Trophoblast cell (in vitro differentiated cells and primary cell): ENCODE measurements around the gene CLDN19.
"Not testable (repeated sequence)": the region's sequence is repeated elsewhere in the genome, so short reads cannot be mapped to it uniquely, and the experiment has no call there.

Experiments used
- DNase-seq, 2 donors: peaks; one replicate each; pipeline ENCODE4 v3.0.0-alpha.2; 2016
- H2AFZ ChIP-seq: 2 replicates; pipeline ENCODE4 v1.6.1; 2013; ENCODE audit warnings: low read length, moderate library complexity, mild to moderate bottlenecking; ENCODE audit not compliant: insufficient read depth, poor library complexity
- H2AK5ac ChIP-seq: 2 replicates; pipeline ENCODE4 v1.6.1; 2013; ENCODE audit warnings: mild to moderate bottlenecking, low read length
- H2BK120ac ChIP-seq: 2 replicates; pipeline ENCODE4 v1.6.1; 2013; ENCODE audit warnings: low read length, mild to moderate bottlenecking, moderate library complexity; ENCODE audit not compliant: insufficient read depth, poor library complexity
- H2BK12ac ChIP-seq: 2 replicates; pipeline ENCODE4 v1.6.1; 2013; ENCODE audit warnings: mild to moderate bottlenecking, low read length, moderate library complexity
- H2BK5ac ChIP-seq: 2 replicates; pipeline ENCODE4 v1.6.1; 2013; ENCODE audit warnings: low read length, low read depth, moderate library complexity, mild to moderate bottlenecking; ENCODE audit not compliant: poor library complexity
- H3K14ac ChIP-seq: 2 replicates; pipeline ENCODE4 v1.6.1; 2013; ENCODE audit warnings: mild to moderate bottlenecking, low read length
- H3K18ac ChIP-seq: 2 replicates; pipeline ENCODE4 v1.6.1; 2013; ENCODE audit warnings: mild to moderate bottlenecking, low read length
- H3K23ac ChIP-seq: 2 replicates; pipeline ENCODE4 v1.6.1; 2013; ENCODE audit warnings: low read length
- H3K27ac ChIP-seq: 2 replicates; pipeline ENCODE4 v1.5.1; 2013; ENCODE audit warnings: low read depth, mild to moderate bottlenecking, inconsistent platforms, low read length, moderate library complexity
- H3K27me3 ChIP-seq: 2 replicates; pipeline ENCODE4 v1.6.1; 2013; ENCODE audit warnings: inconsistent platforms, mild to moderate bottlenecking, low read length, moderate library complexity; ENCODE audit not compliant: insufficient read depth
- H3K36me3 ChIP-seq, 2 experiments: 1 replicate in 1 of 2; 2 replicates in 1 of 2; pipeline ENCODE4 v1.6.1; 2013; ENCODE audit warnings: low read length in 2 of 2, mild to moderate bottlenecking in 2 of 2, moderate library complexity in 1 of 2; ENCODE audit not compliant: insufficient read depth in 2 of 2, control insufficient read depth in 1 of 2
- H3K4ac ChIP-seq: 2 replicates; pipeline ENCODE4 v1.6.1; 2013; ENCODE audit warnings: low read depth, mild to moderate bottlenecking, low read length, moderate library complexity
- H3K4me1 ChIP-seq, 2 experiments: 1 replicate in 1 of 2; 2 replicates in 1 of 2; pipeline ENCODE4 v1.6.1; 2013; ENCODE audit warnings: low read length in 2 of 2, mild to moderate bottlenecking in 2 of 2, moderate library complexity in 1 of 2; ENCODE audit not compliant: insufficient read depth in 2 of 2, control insufficient read depth in 1 of 2
- H3K4me2 ChIP-seq: 2 replicates; pipeline ENCODE4 v1.6.1; 2013; ENCODE audit warnings: inconsistent platforms, mild to moderate bottlenecking, low read length, moderate library complexity
- H3K4me3 ChIP-seq: 2 replicates; pipeline ENCODE4 v1.5.1; 2013; ENCODE audit warnings: mild to moderate bottlenecking, low read depth, low read length, inconsistent platforms
- H3K79me1 ChIP-seq: one replicate; pipeline ENCODE4 v1.6.1; 2013; ENCODE audit warnings: low read length
- H3K79me2 ChIP-seq: 2 replicates; pipeline ENCODE4 v1.6.1; 2013; ENCODE audit warnings: low read length, mild to moderate bottlenecking; ENCODE audit not compliant: control insufficient read depth, insufficient read depth, poor library complexity
- H3K9ac ChIP-seq: 2 replicates; pipeline ENCODE4 v1.6.1; 2013; ENCODE audit warnings: mild to moderate bottlenecking, low read length
- H3K9me3 ChIP-seq: 2 replicates; pipeline ENCODE4 v1.6.1; 2013; ENCODE audit warnings: low read depth, mild to moderate bottlenecking, control low read depth, inconsistent platforms, low read length; ENCODE audit not compliant: insufficient read depth
- H4K12ac ChIP-seq: 2 replicates; pipeline ENCODE4 v1.6.1; 2013; ENCODE audit warnings: low read depth, mild to moderate bottlenecking, low read length, moderate library complexity
- H4K8ac ChIP-seq: 2 replicates; pipeline ENCODE4 v1.6.1; 2013; ENCODE audit warnings: low read depth, mild to moderate bottlenecking, low read length, moderate library complexity
- H4K91ac ChIP-seq: one replicate; pipeline ENCODE4 v1.6.1; 2013; ENCODE audit warnings: low read depth, mild to moderate bottlenecking, low read length, moderate library complexity
- WGBS: extraction: QIAGEN DNeasy Blood & Tissue Kit; methylation state at CpG from one replicate; pipeline ENCODE4 v1.1.7; 2013; ENCODE audit warnings: missing lambda C conversion rate; ENCODE audit not compliant: insufficient read length, insufficient coverage; ENCODE audit errors: extremely low coverage; 5-methylcytosine and 5-hydroxymethylcytosine counted together

Gene CLDN19

GRCh38 chr1:42720868-42721267 lies 19.2 kb downstream of the CLDN19 start:
- no peak overlapping the region for H2BK120ac ChIP-seq
- WGBS: no CpG with 5 or more reads among the region's 1 CpG
- no peak overlapping the region for H2AFZ ChIP-seq
- H3K4ac ChIP-seq: no peak overlapping the region
- no peak overlapping the region for H4K91ac ChIP-seq
- H2AK5ac ChIP-seq: no peak overlapping the region
- DNase-seq: no peak
- no peak overlapping the region for H3K18ac ChIP-seq
- no peak overlapping the region for H2BK12ac ChIP-seq
- no peak overlapping the region for H3K4me3 ChIP-seq
- peaks cover 1% of the 10 kb centered on the region for H3K9me3 ChIP-seq
- no peak overlapping the region for H3K23ac ChIP-seq
- no peaks in the 10 kb centered on the region for H3K79me2 ChIP-seq
- no peaks in the 10 kb centered on the region for H3K4me1 ChIP-seq
- H3K27ac ChIP-seq: no peak overlapping the region
- no peaks in the 10 kb centered on the region for H3K27me3 ChIP-seq
- H4K12ac ChIP-seq: no peak overlapping the region
- H3K36me3 ChIP-seq: peaks cover 0 to 3% of the 10 kb centered on the region in 2 experiments
- H2BK5ac ChIP-seq: no peak overlapping the region
- no peak overlapping the region for H3K9ac ChIP-seq
- no peak overlapping the region for H3K14ac ChIP-seq
- H4K8ac ChIP-seq: no peak overlapping the region
- no peaks in the 10 kb centered on the region for H3K79me1 ChIP-seq
- no peak overlapping the region for H3K4me2 ChIP-seq

DNA sequence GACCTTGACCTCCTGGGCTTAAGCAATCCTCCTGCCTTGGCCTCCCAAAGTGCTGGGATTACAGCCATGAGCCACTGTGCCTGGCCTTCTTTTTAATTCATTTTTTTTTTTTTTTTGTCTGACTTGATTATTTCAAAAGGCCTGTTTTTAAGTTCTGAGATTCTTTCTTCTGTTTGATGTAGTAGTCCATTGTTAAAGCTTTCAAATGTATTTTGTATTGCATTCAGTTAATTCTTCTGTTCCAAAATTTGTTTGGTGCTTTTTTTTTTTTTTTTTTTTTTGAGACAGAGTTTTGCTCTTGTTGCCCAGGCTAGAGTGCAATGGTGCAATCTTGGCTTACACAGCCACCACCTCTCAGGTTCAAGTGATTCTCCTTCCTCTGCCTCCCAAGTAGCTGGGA lies 25.6 kb downstream of the CLDN19 start:
- H4K12ac ChIP-seq, H3K36me3 ChIP-seq, H2AFZ ChIP-seq: not testable (repeated sequence)

GRCh38 chr1:42713293-42713692 lies 26.7 kb downstream of the CLDN19 start:
- no peak overlapping the region for H2AK5ac ChIP-seq
- no peaks in the 10 kb centered on the region for H3K27me3 ChIP-seq
- no peak overlapping the region for H3K4me2 ChIP-seq
- no peak overlapping the region for H3K4ac ChIP-seq
- no peak overlapping the region for H3K4me3 ChIP-seq
- H4K91ac ChIP-seq: no peak overlapping the region
- H2BK5ac ChIP-seq: no peak overlapping the region
- H4K8ac ChIP-seq: no peak overlapping the region
- peaks cover 4% of the 10 kb centered on the region for H3K9me3 ChIP-seq
- H3K79me1 ChIP-seq: no peaks in the 10 kb centered on the region
- no peaks in the 10 kb centered on the region for H3K79me2 ChIP-seq
- no peak overlapping the region for H2AFZ ChIP-seq
- peaks cover 7 to 10% of the 10 kb centered on the region in 2 experiments for H3K36me3 ChIP-seq
- no peak overlapping the region for H4K12ac ChIP-seq
- H3K4me1 ChIP-seq: no peaks in the 10 kb centered on the region
- no peak overlapping the region for H3K23ac ChIP-seq
- H2BK120ac ChIP-seq: no peak overlapping the region
- H3K18ac ChIP-seq: no peak overlapping the region
- H3K9ac ChIP-seq: no peak overlapping the region
- H3K27ac ChIP-seq: no peak overlapping the region
- no peak for DNase-seq
- no peak overlapping the region for H3K14ac ChIP-seq
- H2BK12ac ChIP-seq: no peak overlapping the region

More for the DNA sequence above, 25.6 kb downstream of the CLDN19 start:
- not testable (repeated sequence) for H3K27me3 ChIP-seq, H3K18ac ChIP-seq, H3K27ac ChIP-seq, H3K9ac ChIP-seq, H3K9me3 ChIP-seq, H3K14ac ChIP-seq, H3K79me1 ChIP-seq, H3K4ac ChIP-seq, H2BK5ac ChIP-seq, H2AK5ac ChIP-seq, H2BK120ac ChIP-seq, H3K79me2 ChIP-seq, H4K91ac ChIP-seq, H3K23ac ChIP-seq, H3K4me2 ChIP-seq, H3K4me3 ChIP-seq, H4K8ac ChIP-seq, H2BK12ac ChIP-seq, H3K4me1 ChIP-seq, DNase-seq

GRCh38 chr1:42712808-42713207 lies 27.2 kb downstream of the CLDN19 start:
- H3K9me3 ChIP-seq, H3K79me2 ChIP-seq, H3K4me2 ChIP-seq, H4K12ac ChIP-seq, H2AFZ ChIP-seq, H3K4me1 ChIP-seq, H3K4me3 ChIP-seq, H3K18ac ChIP-seq, H3K79me1 ChIP-seq, H2BK120ac ChIP-seq, H3K23ac ChIP-seq, H4K91ac ChIP-seq, DNase-seq, H3K4ac ChIP-seq, H3K27me3 ChIP-seq, H2BK12ac ChIP-seq, H4K8ac ChIP-seq, H2BK5ac ChIP-seq, H3K27ac ChIP-seq, H3K14ac ChIP-seq, H2AK5ac ChIP-seq, H3K9ac ChIP-seq: not testable (repeated sequence)
- peaks cover 8 to 12% of the 10 kb centered on the region in 2 experiments for H3K36me3 ChIP-seq
- WGBS: no CpG with 5 or more reads among the region's 3 CpGs
